Measurements from ENCODE around the gene SMTNL2.
A peak's percentile ranks its signal among the peaks of the same experiment; 100 is the strongest.
"Not testable (repeated sequence)": the region's sequence is repeated elsewhere in the genome, so short reads cannot be mapped to it uniquely, and the experiment has no call there.

SMTNL2 gene

DNA sequence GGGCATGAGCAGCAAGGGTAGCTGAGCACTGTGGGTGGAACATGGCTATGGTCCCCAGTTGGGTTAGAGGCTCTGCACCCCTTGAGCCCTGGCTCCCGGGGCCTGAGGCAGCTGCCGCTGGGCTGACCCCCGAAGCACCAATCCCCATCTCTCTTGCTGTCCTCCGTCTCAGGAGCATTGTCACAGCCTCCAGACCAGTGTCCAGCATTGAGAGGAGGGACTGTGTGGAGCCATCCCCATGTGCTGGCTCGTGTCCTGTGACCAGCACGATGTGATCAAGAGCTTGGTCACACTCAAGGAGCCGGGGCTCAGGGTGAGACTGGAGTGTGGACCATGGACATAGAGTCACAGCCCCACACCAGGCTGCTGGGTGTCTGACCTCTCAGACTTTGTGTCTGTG lies 2.9 kb downstream of the SMTNL2 start:
- no peak for DNase-seq

DNA sequence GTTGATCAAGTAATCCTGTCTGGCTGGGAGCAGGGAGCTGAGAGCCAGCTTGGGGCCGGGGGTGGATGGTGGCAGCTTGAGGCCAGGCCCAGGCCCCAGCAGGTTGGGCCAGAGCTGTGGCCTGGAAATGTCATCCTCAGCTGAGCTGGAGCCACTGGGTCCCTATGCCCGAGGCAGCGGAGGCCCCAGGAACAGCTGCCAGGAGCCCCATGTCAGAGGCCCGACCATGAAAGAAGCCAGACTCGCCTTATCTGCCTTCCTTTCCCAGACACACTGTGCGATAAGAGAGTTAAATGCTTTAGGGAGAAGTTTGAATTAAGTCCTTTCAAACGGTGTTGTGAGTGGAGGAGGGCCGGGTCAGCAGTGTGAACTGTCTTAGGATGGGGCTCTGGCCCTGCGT lies 3.5 kb downstream of the SMTNL2 start:
- no peak for DNase-seq

GRCh38 chr17:4588391-4588790 lies 4.1 kb downstream of the SMTNL2 start:
- DNase-seq: no peak

DNA sequence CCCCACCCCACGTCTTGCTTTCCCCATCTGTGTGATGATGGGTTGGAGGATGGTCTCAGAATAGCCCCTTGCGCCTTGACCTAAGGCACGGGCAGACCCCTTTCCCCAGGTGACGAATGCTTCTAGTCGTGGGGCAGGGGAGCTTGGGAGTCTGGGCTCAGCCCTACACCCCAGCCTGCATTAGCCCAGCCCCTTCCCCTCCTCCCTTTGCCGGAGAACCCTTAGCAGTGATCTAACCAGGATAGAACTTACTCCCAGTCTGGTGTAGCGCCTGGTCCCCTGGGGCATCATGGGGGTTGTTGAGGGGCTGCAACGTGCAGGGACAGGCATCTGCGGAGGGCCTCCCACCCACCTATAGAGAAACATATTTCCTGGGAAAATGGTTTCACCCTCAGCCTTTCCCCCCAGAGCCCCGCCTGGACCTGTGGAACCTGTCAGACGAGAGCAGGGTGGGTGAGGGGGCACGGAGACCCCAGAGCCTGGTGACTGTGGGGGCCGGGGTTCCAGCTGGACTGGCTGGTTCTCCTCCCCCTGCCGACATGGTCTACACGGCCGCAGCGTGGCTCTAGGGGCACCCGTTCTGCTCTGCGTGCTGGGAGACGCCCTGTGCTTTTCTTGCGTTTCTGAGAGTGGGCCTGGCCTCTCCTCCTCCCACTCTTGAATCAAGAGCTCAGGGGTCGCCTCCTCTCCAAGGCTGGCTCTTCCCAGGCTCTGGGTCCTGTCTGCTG lies 4.7 kb downstream of the SMTNL2 start:
- DNase-seq: no peak

DNA sequence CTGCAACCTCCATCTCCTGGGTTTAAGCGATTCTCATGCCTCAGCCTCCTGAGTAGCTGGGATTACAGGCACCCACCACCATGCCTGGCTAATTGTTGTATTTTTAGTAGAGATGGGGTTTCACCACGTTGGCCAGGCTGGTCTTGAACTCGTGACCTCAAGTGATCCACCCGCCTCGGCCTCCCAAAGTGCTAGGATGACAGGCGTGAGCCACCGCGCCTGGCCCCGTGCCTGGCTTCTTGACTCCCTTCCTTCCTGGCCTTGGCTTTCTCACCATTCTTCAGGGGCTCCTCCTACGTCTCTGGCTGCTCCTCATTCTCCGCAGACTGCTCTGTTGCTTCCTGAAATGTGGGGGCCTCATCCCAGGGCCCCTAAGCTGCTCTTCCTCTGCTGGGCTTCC lies 5.7 kb downstream of the SMTNL2 start:
- not testable (repeated sequence) for DNase-seq

GRCh38 chr17:4590981-4591453 lies 6.7 kb downstream of the SMTNL2 start:
- no peak for DNase-seq

DNA sequence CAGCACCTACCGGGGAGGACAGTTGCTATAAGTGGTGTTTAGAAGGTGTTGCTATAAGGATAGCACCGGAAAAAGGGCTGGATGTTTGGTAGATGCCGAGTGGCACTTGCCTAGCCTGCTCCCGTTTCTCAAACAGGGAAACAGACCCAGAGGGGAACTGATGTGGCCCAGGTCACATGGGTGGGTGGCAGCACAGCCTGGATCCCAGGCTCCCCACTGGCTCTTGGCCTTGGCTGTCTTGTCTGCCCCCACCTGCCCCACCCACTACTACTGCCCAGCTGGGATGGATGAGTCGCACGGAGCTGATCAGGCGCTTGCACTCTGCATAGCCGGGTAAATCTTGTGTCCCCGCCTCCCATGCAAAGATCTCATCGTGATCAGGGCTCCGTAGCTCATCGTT lies 7.2 kb downstream of the SMTNL2 start:
- DNase-seq: no peak

DNA sequence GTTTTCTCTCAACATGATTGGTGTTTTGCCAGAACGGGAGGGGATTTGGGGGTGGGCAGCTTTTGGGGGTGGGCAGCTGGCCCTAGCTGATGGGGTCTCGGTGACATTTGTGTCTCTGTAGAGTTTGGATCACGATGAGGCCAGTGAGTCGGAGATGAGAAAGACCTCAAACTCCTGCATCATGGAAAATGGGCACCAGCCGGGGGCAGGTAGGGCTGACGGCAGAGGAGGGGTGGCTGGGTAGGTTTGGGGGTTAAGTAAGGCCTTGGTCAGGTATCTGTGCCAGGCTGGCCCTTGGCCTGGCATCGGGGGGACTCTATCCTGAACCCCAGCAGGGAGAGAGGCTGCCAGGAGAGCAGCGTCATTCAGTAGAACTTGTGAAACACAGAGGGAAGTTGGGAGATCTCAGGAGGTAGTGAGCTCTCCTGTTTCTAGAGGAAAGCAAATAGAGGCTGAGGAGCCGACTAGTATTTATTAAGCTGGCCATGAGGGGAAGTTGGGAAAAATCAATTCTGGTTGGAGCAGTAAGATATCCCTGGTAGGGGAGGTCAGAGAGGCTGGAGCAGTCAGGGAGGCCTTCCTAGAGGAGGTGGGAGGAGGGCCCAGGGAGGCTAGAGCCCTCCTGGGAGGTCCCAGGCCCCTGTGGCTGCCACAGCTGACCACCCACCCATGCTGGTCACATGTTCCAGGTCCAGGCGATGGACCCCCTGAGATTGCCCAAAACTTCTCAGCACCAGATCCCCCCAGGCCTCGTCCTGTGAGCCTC lies 8.1 kb downstream of the SMTNL2 start:
- DNase-seq: no peak

DNA sequence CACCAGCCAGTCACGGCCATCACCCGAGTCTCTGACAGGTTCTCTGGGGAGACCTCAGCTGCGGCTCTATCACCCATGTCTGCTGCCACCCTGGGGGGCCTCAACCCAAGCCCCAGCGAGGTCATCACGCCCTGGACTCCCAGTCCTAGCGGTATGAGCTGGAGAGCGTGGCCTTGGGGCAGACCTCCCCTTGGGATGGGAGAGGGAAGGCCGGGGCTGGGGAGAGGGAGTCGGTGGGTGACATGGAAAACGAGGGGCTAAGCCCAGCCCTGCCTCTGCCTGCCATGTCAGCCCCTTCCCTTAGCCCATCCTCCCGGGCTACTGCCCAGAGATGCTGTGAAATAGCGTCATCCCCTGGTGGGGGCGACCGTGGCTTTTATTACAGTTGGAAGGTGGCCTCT lies 8.7 kb downstream of the SMTNL2 start:
- DNase-seq: no peak

GRCh38 chr17:4594406-4594805 lies 10.1 kb downstream of the SMTNL2 start:
- no peak for DNase-seq

DNA sequence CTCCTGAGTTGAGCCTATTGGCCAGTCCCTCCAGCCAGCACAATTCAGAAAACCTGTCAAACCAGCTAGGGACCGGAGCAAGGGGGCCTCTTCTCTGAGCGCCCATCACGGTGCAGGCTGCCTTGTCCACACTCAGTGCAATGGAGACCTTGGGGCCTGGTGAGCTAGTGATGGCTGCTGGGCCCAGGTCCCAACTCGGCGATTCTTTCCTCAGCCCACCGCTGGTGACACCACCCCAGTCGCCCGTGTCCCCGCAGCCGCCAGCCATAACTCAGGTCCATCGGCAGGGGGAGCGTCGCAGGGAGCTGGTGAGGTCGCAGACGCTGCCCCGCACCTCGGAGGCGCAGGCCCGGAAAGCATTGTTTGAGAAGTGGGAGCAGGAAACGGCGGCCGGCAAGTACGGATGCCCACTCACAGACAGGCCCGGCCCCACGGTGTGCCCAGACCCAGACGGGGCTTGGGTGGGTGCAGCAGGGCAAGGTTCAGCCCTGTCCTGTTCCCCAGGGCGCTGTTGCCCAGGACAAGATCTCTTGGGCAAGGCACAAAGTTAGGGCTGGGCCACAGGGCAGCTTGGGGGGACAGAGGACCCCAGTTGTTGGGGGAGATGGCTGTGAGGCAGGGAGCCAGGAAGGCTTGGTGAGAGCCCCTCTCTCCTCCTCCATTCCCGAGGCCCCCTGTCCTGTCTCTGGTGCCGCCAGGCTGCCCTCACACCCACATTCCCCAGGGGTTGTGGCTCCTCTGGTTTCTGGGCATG lies 10.8 kb downstream of the SMTNL2 start:
- DNase-seq: peak; percentile 44 to 48

- DNase-seq: not testable (repeated sequence)
Measured at GRCh38 chr17:4595685-4596342, 11.5 kb downstream of the SMTNL2 start.

GRCh38 chr17:4596636-4597380 lies 12.5 kb downstream of the SMTNL2 start:
- no peak for DNase-seq

DNA sequence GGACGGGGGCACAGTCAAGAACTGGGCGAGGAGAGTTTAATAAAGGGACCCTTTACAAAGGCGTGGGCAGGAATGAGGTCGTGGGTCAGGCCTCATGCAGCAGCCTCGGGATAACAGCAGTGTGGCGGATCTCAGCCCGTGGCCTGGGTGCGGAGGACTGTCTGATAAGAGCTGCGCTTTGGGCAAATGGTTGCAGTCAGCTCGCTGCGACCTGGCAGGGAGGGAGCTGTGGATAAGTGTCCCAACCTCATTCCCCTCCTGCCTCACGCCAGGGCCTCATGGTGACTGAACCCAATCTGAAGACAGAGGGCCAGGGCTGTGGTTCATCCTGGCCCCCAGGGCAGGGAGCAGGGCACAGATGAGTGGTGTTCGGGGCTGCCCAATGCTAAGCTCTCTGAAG lies 13.6 kb downstream of the SMTNL2 start:
- no peak for DNase-seq

GRCh38 chr17:4598776-4599504 lies 14.6 kb downstream of the SMTNL2 start:
- DNase-seq: no peak

GRCh38 chr17:4599505-4600281 lies 15.4 kb downstream of the SMTNL2 start:
- no peak for DNase-seq

DNA sequence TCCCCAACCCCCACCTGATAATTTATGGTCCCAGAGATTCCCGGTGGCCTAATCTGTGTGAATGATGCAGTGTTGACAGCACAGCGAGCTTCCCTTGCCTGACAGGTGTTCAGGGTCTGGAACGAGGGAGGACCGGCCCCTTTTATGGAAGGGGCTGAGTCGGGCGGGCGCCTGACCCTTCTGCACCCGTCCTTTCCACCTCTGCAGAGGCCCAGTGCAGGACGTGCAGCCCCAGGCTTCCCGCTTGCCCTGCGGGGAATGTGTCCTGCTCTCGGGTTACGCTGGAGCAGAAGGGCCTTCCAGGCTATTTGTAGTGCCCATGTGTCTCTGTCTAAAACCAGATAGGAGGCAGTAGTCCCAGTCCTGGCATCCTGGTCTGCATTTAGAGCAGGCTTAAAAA lies 16.2 kb downstream of the SMTNL2 start:
- no peak for DNase-seq

DNA sequence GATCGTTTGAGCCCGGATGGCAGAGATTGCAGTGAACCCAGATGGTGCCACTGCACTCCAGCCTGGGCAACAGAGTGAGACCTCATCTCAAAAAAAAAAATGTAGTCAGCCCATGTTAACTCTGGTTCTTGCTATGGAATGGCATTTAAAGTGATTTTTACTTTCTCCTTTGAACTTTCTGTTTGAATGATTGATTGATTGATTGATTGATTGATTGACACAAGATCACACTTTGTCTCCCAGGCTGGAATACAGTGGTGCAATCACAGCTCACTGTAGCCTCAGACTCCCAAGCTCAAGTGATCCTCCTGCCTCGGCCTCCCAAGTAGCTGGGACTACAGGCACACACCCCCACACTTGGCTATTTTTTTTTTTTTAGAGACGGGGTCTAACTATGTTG lies 17.0 kb downstream of the SMTNL2 start:
- DNase-seq: no peak

GRCh38 chr17:4602041-4602440 lies 17.7 kb downstream of the SMTNL2 start:
- DNase-seq: no peak

DNA sequence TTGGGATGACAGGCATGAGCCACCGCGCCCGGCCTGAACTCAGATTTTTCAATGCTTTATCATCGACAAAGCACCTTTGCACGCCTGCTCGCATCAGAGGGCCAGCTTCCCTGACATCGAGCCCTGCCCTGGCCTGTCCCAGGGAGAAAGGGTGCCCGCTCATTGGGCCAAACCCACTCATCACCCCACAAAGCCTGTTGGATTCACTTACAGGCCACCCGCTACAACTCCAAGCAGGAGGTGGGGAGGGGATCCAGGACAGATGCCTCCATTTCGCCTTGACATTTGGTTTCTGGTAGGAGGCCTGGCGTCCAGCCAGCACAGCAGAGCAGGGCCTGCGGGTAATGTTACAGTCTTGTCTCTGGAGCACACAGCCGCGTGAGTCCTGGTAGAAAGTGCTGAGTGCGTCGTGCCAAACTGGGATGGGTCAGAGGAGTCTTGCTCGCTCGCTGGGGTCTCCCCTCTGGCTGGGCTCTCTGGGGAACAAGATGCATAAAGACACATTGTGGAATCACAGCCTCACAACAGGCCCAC lies 19.8 kb downstream of the SMTNL2 start:
- no peak for DNase-seq

GRCh38 chr17:4604736-4605135 lies 20.4 kb downstream of the SMTNL2 start:
- not testable (repeated sequence) for DNase-seq
